OCI-LY7 (cell line): Measurements from ENCODE around the gene NOL9. TPM values are rescaled to one million over a fixed set of nuclear protein-coding genes. Genes with fewer than 3 reads are reported as not detected.

ENCODE experiments used
- BruUV-seq: library from RNA; stranded (reverse); fragments of 400-500 nt; replicated peaks from 2 replicates; lab custom pipeline; 2021; lab: Mats Ljungman, UMichigan
- CTCF ChIA-PET: fragments of 300-600 bp; sonication (Branson Sonifier 250); formaldehyde crosslinking; loops from one replicate; lab custom pipeline; 2022; ENCODE audit warnings: antibody characterized with exemption; ENCODE audit not compliant: unreplicated experiment; lab: Charles Lee
- POLR2A ChIA-PET: fragments of 300-600 bp; sonication (Branson Sonifier 250); formaldehyde crosslinking; loops from one replicate; lab custom pipeline; 2022; ENCODE audit warnings: antibody characterized with exemption; lab: Charles Lee
- DNase-seq: peaks from one replicate; pipeline ENCODE4 v3.0.0-alpha.2; 2015; ENCODE audit warnings: low spot score
- H2AFZ ChIP-seq: fragments of 200-600 bp; sonication (generic), shearing (Covaris generic); 2 replicates; pipeline ENCODE4 v1.6.1; 2014; ENCODE audit warnings: mild to moderate bottlenecking, antibody characterized with exemption, low read length, moderate library complexity
- H3K27ac ChIP-seq: fragments of 200-600 bp; sonication (generic); 2 replicates; pipeline ENCODE4 v1.5.1; 2014; ENCODE audit warnings: mixed run types, low read depth, mild to moderate bottlenecking, moderate library complexity, low read length, inconsistent platforms; ENCODE audit not compliant: poor library complexity, severe bottlenecking
- H3K36me3 ChIP-seq: fragments of 200-600 bp; sonication (generic); 2 replicates; pipeline ENCODE4 v1.6.1; 2014; ENCODE audit warnings: mild to moderate bottlenecking, antibody characterized with exemption, low read length, moderate library complexity, mixed read lengths; ENCODE audit not compliant: insufficient read depth
- H3K4me1 ChIP-seq: fragments of 200-600 bp; sonication (generic); 2 replicates; pipeline ENCODE4 v1.5.1; 2014; ENCODE audit warnings: mild to moderate bottlenecking, low read length; ENCODE audit not compliant: insufficient read depth, poor library complexity, severe bottlenecking
- H3K4me2 ChIP-seq: fragments of 200-600 bp; sonication (generic); 2 replicates; pipeline ENCODE4 v1.6.1; 2014; ENCODE audit warnings: mild to moderate bottlenecking, low read length
- H3K4me3 ChIP-seq: fragments of 200-600 bp; sonication (generic); 2 replicates; pipeline ENCODE4 v1.5.1; 2014; ENCODE audit warnings: mild to moderate bottlenecking, low read depth, low read length; ENCODE audit not compliant: poor library complexity, severe bottlenecking
- H3K79me2 ChIP-seq: fragments of 200-600 bp; sonication (generic); 2 replicates; pipeline ENCODE4 v1.6.1; 2016; ENCODE audit warnings: low read depth, mild to moderate bottlenecking, low read length, moderate library complexity, mixed read lengths; ENCODE audit not compliant: insufficient read depth
- H3K9me2 ChIP-seq: fragments of 200-600 bp; sonication (generic); 2 replicates; pipeline ENCODE4 v1.6.1; 2016; ENCODE audit warnings: mild to moderate bottlenecking, low read length, mixed read lengths; ENCODE audit not compliant: insufficient read depth
- H3K9me3 ChIP-seq: fragments of 200-600 bp; sonication (generic); 2 replicates; pipeline ENCODE4 v1.6.1; 2014; ENCODE audit warnings: mild to moderate bottlenecking, mixed run types, low read length, mixed read lengths
- H4K20me1 ChIP-seq: fragments of 200-600 bp; sonication (generic); 2 replicates; pipeline ENCODE4 v1.6.1; 2014; ENCODE audit warnings: mild to moderate bottlenecking, antibody characterized with exemption, low read length, moderate library complexity, mixed read lengths; ENCODE audit not compliant: insufficient read depth
- CTCF ChIP-seq: fragments of 200-600 bp; sonication (generic); conservative IDR thresholded peaks from 2 replicates; pipeline ENCODE4 v1.5.1; 2014; ENCODE audit warnings: mild to moderate bottlenecking, antibody characterized with exemption, low read length, moderate library complexity, mixed read lengths
- EZH2phosphoT487 ChIP-seq: fragments of 200-600 bp; sonication (generic); IDR thresholded peaks from 2 replicates; pipeline ENCODE4 v1.6.1; 2018; ENCODE audit warnings: low read depth, borderline replicate concordance, mild to moderate bottlenecking, mixed run types, antibody characterized with exemption, low read length, moderate library complexity, mixed read lengths
- intact Hi-C: fragments of 100-400 bp; cut with micrococcal nuclease; formaldehyde crosslinking; loops from one replicate; pipeline ENCODE4 v1.10.0; 2022; ENCODE audit not compliant: unreplicated experiment
- total RNA-seq, 2 experiments: library from RNA; depleted of rRNA in 1 of 2; stranded (reverse); fragments of >200 nt in 1 of 2; shearing (Covaris generic) in 1 of 2; gene quantifications; 2 replicates each; pipeline ENCODE4 v1.2.3, GENCODE V29; 2014 to 2022

The NOL9 gene
- total RNA-seq, 2 experiments from 2014 or later, result 39.1 to 58.8 TPM

GRCh38 chr1:6502000-6502891 is 52.1 kb downstream of the NOL9 start:
- no peak overlapping the region for H3K4me2 ChIP-seq
- DNase-seq, result no peak
- POLR2A ChIA-PET, result no interaction called here
- intact Hi-C loops, result no loop called here
- CTCF ChIA-PET, result no interaction called here
- H3K9me2 ChIP-seq, result no peaks in the 10 kb centered on the region
- TF ChIP-seq EZH2phosphoT487 (no peak), CTCF (no peak)
- no peaks in the 10 kb centered on the region for H4K20me1 ChIP-seq
- H3K4me1 ChIP-seq, result no peaks in the 10 kb centered on the region
- H2AFZ ChIP-seq, result no peak overlapping the region
- H3K4me3 ChIP-seq, result no peak overlapping the region
- H3K9me3 ChIP-seq, result no peaks in the 10 kb centered on the region
- no peaks in the 10 kb centered on the region for H3K36me3 ChIP-seq
- no peaks in the 10 kb centered on the region for H3K79me2 ChIP-seq
- BruUV-seq, result no TSS peak
- H3K27ac ChIP-seq, result no peak overlapping the region

GRCh38 chr1:6501279-6501813 is 53.0 kb downstream of the NOL9 start:
- TF ChIP-seq CTCF, result no peak
- no peak for TF ChIP-seq EZH2phosphoT487
- no peak overlapping the region for H2AFZ ChIP-seq
- ChIA-PET POLR2A (no interaction called here), CTCF (no interaction called here)
- no peaks in the 10 kb centered on the region for H3K9me2 ChIP-seq
- H3K4me3 ChIP-seq, result no peak overlapping the region
- DNase-seq, result no peak
- BruUV-seq, result no TSS peak
- H3K4me2 ChIP-seq, result no peak overlapping the region
- no peaks in the 10 kb centered on the region for H3K79me2 ChIP-seq
- no peaks in the 10 kb centered on the region for H3K4me1 ChIP-seq
- intact Hi-C loops, result no loop called here
- no peak overlapping the region for H3K27ac ChIP-seq
- no peaks in the 10 kb centered on the region for H4K20me1 ChIP-seq
- no peaks in the 10 kb centered on the region for H3K36me3 ChIP-seq
- no peaks in the 10 kb centered on the region for H3K9me3 ChIP-seq
